NCI-H524 treated with DMSO at 0.1 percent for 48 hours (cell line): ENCODE results near the gene ZNF701.
"Not testable (repeated sequence)": the region's sequence is repeated elsewhere in the genome, so short reads cannot be mapped to it uniquely, and the experiment has no call there.

Source experiments
- DNase-seq: peaks from one replicate; lab custom pipeline; 2025; lab: John Stamatoyannopoulos, UW

Gene ZNF701

DNA sequence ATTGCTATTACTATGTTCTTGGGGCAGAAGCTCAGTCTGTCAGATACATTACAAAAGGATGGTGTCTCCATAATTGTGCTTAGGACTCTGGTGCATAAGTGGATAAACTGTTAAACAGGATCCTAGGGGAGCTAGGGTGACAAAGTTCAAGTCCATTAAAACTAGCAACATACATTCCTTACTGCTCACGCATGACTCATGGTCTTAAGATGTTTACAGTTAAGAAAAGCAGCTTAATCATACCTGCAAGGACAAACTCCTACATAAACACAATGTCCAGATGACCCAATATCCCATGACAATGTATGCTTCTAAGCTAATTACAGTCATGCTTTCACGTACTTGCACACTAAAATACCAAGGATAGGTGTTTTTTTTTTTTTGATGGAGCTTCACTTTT, 3.5 kb upstream of the ZNF701 start:
- no peak for DNase-seq

- DNase-seq, result no peak
These were observed 2.2 kb upstream of the ZNF701 start for GRCh38 chr19:52567921-52568320.

- DNase-seq, result not testable (repeated sequence)
These were observed 468 bp upstream of the ZNF701 start for GRCh38 chr19:52569638-52569999.

DNA sequence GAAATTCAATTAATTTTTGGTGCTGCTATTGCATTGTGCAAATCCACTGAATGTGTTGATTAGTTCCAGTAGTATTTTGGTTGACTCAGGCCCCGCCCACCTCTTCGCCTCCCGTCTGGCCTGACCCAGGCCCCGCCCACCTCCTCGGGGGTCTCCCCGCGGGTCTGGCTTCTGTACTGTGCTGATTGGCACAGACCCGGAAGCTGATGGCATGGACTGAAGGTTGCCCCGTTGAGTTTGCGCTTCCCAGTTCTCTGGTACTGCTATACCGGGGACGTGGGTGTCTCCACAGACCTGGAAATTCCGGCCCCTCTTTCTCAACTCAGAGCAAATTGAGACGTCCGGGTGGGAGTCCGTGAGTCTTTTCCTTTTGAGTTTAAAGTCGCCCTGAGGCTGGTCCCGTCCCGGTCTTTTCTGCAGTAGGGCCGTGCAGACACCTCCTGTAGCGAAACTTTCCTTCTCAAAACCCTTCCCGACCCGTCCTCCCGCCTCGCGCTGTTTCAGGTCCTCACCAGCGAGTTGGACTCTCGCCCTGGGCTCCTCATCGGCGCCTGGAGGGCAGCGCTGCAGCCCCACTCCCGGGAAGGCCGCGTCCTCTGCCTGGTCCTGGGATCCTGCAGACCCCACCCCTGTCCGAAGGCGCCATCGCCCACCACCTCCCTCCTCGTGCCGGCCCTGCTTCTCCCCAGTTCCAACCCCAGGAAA, 14.8 kb downstream of the ZNF701 start:
- no peak for DNase-seq

- DNase-seq, result no peak
These were observed 15.5 kb downstream of the ZNF701 start for GRCh38 chr19:52585604-52586003.

DNA sequence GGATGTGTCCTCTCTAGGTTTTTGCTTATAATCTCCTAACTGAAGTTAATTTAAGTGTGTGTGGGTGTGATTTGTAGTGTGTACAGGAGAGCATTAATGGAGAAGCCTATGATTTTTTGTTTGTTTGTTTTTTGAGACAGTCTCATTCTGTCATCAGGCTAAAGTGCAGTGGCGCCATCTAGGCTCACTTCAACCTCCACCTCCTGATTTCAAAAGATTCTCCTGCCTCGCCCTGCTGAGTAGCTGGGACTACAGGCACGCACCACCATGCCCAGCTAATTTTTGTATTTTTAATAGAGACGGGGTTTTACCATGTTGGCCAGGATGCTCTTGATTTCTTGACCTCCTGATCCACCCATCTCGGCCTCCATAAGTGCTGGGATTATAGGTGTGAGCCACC, 20.6 kb downstream of the ZNF701 start:
- DNase-seq, result no peak

DNA sequence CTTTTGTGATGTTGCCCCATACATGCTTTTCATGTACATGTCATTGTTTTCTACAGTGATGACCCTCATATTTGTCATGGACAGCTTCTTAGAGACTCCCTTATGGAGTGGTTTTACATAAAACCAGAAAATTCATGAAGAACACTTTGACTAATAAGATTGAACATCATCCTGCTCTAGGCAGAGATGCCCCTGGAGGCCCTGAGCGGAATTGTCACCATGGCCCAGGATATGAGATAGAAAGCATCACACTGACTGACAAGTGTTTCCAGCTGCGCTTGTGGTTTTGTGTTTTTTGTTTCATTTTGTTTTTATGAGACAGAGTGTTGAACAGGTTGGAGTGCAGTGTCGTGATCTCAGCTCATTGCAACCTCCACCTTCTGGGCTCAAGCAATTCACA, 22.2 kb downstream of the ZNF701 start:
- DNase-seq, result no peak

DNA sequence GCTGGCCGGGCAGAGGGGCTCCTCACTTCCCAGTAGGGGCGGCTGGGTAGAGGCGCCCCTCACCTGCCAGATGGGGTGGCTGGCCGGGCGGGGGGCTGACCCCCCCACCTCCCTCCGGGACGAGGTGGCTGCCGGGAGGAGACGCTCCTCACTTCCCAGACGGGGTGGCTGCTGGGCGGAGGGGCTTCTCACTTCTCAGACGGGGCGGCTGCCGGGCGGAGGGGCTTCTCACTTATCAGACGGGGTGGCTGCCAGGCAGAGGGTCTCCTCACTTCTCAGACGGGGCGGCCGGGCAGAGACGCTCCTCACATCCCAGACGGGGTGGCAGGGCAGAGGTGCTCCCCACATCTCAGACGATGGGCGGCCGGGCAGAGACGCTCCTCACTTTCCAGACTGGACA, 23.4 kb downstream of the ZNF701 start:
- DNase-seq, result not testable (repeated sequence)

DNA sequence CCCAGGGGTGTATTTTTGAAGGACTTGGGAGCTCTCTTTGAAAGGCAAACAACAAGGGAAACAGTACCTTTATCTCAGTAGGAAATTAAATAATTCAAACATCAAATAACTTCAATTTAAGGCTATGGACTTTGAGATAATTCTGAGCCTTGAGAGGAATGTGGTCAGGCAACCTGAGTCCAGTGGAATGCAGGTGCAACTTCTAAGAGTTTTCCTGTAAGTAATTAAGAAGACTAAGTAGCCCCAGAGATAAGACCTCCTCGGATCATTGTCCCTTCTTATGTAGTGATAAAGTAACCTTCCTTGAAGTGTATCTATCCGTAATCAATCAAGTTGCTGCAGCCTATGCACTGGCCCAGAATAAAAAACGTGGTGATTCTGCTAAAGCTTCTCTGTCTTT, 29.2 kb downstream of the ZNF701 start:
- DNase-seq, result no peak

- no peak for DNase-seq
These were observed 30.5 kb downstream of the ZNF701 start for GRCh38 chr19:52600639-52601024.

DNA sequence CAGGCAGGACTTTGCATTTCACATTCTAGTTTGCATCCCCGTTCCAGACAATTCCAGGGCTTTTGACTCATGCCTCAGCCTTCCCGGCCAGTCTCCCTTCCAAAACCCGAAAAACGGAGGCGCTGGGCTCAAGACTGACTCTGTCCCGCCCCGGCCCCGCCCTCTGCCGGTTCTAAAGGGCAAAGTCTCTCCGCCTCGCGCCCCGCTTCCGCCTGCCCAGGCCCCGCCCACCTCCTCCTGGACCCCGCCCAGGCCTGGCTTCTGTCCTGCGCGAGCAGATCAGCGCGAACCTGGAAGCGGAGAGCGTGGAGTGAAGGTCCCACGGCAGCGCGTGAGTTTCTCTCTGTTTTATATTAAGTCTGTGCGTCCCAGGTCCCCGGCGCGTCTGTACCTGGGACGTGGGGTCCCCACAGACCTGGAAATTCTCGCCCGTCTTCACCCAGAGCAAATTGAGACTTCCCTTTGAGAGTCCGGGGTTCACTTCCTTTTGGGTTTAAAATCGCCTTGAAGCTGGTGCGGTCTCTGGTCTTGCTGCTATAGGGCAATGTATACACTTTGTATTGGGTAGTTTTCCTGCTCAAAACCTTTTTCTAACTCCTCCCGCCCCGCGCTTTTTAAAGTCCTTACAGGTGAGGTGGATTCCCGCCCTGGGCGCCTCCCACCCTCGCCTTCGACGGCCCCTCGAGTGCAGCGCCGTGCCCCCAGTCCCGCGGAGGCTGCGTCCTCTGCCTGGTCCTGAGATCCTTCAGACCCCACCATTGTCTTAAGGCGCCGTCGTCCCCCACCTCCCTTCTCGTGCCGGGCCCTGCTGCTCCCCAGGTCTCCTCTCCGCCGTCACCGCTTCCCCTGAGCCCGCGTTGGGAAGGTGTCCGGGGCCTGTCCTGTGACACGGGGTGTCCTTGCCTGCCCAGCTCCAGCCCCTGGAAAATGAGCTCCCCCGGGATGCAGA, 31.2 kb downstream of the ZNF701 start:
- no peak for DNase-seq

GRCh38 chr19:52601974-52602366, 31.9 kb downstream of the ZNF701 start:
- not testable (repeated sequence) for DNase-seq

- no peak for DNase-seq
These were observed 32.9 kb downstream of the ZNF701 start for GRCh38 chr19:52602941-52603340.

DNA sequence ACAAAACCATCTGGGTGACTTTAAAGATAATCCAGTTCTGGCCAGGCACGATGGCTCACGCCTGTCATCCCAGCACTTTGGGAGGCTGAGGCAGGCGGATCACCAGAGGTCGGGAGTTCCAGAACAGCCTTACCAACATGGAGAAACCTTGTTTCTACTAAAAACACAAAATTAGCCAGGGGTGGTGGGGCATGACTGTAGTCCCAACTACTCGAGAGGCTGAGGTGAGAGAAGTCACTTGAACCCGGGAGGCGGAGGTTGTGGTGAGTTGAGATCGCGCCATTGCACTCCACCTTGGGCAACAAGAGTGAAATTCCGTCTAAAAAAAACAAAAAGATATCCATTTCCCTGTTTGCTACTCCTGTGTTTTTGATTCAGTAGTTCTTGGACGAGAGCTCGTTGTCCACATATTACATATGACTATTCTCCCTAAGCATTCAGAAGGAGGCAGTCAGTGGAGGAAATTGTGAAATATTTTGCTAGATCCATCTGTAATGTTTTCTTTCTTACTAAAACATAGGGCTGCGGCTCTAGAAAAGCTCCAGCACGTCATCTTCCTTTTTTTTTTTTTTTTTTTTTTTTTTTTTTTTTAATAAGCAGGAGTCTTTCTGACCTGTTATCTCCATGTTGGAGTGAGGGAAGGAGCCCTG, 33.6 kb downstream of the ZNF701 start:
- no peak for DNase-seq

GRCh38 chr19:52613299-52613906, 43.3 kb downstream of the ZNF701 start:
- DNase-seq, result no peak

GRCh38 chr19:52621376-52621775, 51.3 kb downstream of the ZNF701 start:
- DNase-seq, result no peak

DNA sequence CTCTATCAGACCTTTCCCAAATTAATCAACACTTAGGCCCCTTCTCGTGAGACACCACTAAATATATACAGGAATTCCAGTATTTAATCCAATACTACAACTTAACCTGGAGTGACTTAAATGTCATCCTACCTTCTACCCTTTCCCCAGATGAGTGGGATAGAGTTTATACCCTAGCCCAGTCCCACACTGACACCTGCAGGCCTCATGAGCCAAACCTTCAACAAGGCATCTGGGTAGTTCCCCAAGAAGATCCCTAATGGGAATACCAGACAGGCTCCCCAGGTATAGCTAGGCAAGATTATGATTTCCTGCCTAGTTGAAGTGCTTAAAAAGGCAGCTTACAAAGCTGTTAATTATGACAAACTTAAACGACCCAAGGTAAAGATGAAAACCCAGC, 52.2 kb downstream of the ZNF701 start:
- no peak for DNase-seq

DNA sequence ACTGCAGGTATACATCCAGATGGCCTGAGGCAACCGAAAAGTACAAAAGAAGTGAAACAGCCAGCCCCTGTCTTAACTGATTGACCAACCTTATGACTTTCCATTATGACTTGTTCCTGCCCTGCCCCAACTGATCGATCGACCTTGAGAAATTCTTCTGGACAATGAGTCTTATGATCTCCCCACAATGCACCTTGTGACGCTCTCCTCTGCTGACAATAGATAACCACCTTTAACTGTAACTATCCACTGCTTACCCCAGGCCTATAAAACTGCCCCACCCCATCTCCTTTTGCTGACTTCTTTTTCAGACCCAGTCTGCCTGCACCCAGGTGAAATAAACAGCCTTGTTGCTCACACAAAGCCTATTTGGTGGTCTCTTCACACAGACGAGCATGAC, 56.8 kb downstream of the ZNF701 start:
- DNase-seq, result no peak

GRCh38 chr19:52627441-52627840, 57.4 kb downstream of the ZNF701 start:
- not testable (repeated sequence) for DNase-seq

GRCh38 chr19:52635786-52636570, 65.9 kb downstream of the ZNF701 start:
- no peak for DNase-seq
